HepG2 (cell line): Measurements from ENCODE around the gene C19orf85. TPM values are rescaled to one million over a fixed set of nuclear protein-coding genes. Genes with fewer than 3 reads are reported as not detected.

Experiments used
- ASH2L ChIP-seq: fragments of 300-600, 200-600 bp; sonication (generic); IDR thresholded peaks from 2 replicates; pipeline ENCODE4 v1.7.0; 2017; ENCODE audit warnings: low read depth, mild to moderate bottlenecking, moderate library complexity, mixed read lengths, low read length; ENCODE audit not compliant: insufficient read length
- CHD4 ChIP-seq: fragments of 200-600 bp; sonication (generic); IDR thresholded peaks from 2 replicates; pipeline ENCODE4 v1.7.0; 2017; ENCODE audit warnings: mild to moderate bottlenecking, low read length, borderline replicate concordance
- JDP2 ChIP-seq: sonication (generic); formaldehyde crosslinking; IDR thresholded peaks from 2 replicates; pipeline ENCODE4 v1.8.1; 2022; ENCODE audit warnings: missing genetic modification reagents, borderline replicate concordance
- KLF13 ChIP-seq: sonication (generic); formaldehyde crosslinking; IDR thresholded peaks from 2 replicates; pipeline ENCODE4 v1.4.0; 2020; ENCODE audit warnings: mild to moderate bottlenecking, missing genetic modification reagents
- NFE2L2 ChIP-seq: fragments of 150-350 bp; IDR thresholded peaks from 2 replicates; pipeline ENCODE4 v1.6.1; 2014; ENCODE audit warnings: low read length
- POLR2G ChIP-seq: fragments of 200-400 bp; formaldehyde crosslinking; IDR thresholded peaks from 2 replicates; pipeline ENCODE4 v1.6.1; 2018; ENCODE audit warnings: mild to moderate bottlenecking, low read depth, low read length, moderate library complexity
- RBM22 ChIP-seq: fragments of 200-400 bp; formaldehyde crosslinking; optimal IDR thresholded peaks from 2 replicates; pipeline ENCODE3; 2017; ENCODE audit warnings: mild to moderate bottlenecking, low read length, moderate library complexity
- REL ChIP-seq: sonication (generic); formaldehyde crosslinking; conservative IDR thresholded peaks from 2 replicates; pipeline ENCODE4 v1.8.0; 2022; ENCODE audit warnings: mild to moderate bottlenecking, missing genetic modification reagents, moderate library complexity
- SNAI1 ChIP-seq: sonication (generic); formaldehyde crosslinking; IDR thresholded peaks from 2 replicates; pipeline ENCODE4 v1.5.0; 2020; ENCODE audit warnings: mild to moderate bottlenecking, missing genetic modification reagents, borderline replicate concordance
- TOE1 ChIP-seq: sonication (generic); formaldehyde crosslinking; IDR thresholded peaks from 2 replicates; pipeline ENCODE4 v1.4.0; 2020; ENCODE audit warnings: mild to moderate bottlenecking, missing genetic modification reagents
- ZFYVE20 ChIP-seq: sonication (generic); formaldehyde crosslinking; IDR thresholded peaks from 2 replicates; pipeline ENCODE4 v1.8.0; 2023; ENCODE audit warnings: low read depth, mild to moderate bottlenecking, moderate library complexity, missing genetic modification reagents, borderline replicate concordance
- ZKSCAN1 ChIP-seq: fragments of 150-350 bp; IDR thresholded peaks from 2 replicates; pipeline ENCODE4 v1.6.1; 2014; ENCODE audit warnings: low read length
- ZNF20 ChIP-seq: sonication (generic); formaldehyde crosslinking; IDR thresholded peaks from 2 replicates; pipeline ENCODE4 v1.4.0; 2020; ENCODE audit warnings: mild to moderate bottlenecking, moderate library complexity, missing genetic modification reagents
- ZNF652 ChIP-seq: IDR thresholded peaks from 2 replicates; pipeline ENCODE4 v1.6.1; 2016; ENCODE audit warnings: low read depth, borderline replicate concordance
- ZNF782 ChIP-seq: sonication (generic); formaldehyde crosslinking; IDR thresholded peaks from 2 replicates; pipeline ENCODE4 v1.4.0; 2020; ENCODE audit warnings: missing genetic modification reagents, mild to moderate bottlenecking, borderline replicate concordance
- ZNF790 ChIP-seq: sonication (generic); formaldehyde crosslinking; IDR thresholded peaks from 2 replicates; pipeline ENCODE4 v1.8.0; 2022; ENCODE audit warnings: missing genetic modification reagents, mild to moderate bottlenecking, borderline replicate concordance
- polyA plus RNA-seq, 8 experiments: library from polyadenylated mRNA; depleted of rRNA in 3 of 8; stranded (reverse) in 7 of 8; unstranded in 1 of 8; fragments of >200 nt; fragmentation: Illumina TruSeq in 4 of 8; extraction: Trizol in 4 of 8; gene quantifications; 2 replicates each; pipeline versions ENCODE4 v1.2.1 to v1.2.3, GENCODE V29; 2011 to 2016; ENCODE audit warnings: low read depth in 4 of 8, missing spikeins in 1 of 8, mixed read lengths in 1 of 8; ENCODE audit not compliant: insufficient read depth in 1 of 8
- total RNA-seq, 5 experiments: library from RNA; depleted of rRNA; stranded (reverse); fragments of >200 nt; fragmentation: Illumina TruSeq; extraction: Trizol; gene quantifications; 2 replicates each; pipeline ENCODE4 v1.2.3, GENCODE V29; 2016; ENCODE audit warnings: low read depth in 1 of 5
- TF ChIP-seq, protein P1 (sequence below): sonication (generic); formaldehyde crosslinking; IDR thresholded peaks from 2 replicates; pipeline ENCODE4 v1.9.0; 2021; ENCODE audit warnings: missing genetic modification reagents, mild to moderate bottlenecking, borderline replicate concordance
- TF ChIP-seq, protein P2 (sequence below): sonication (generic); formaldehyde crosslinking; IDR thresholded peaks from 2 replicates; pipeline ENCODE4 v1.8.0; 2022; ENCODE audit warnings: mild to moderate bottlenecking, missing genetic modification reagents, borderline replicate concordance
- TF ChIP-seq, protein P3 (sequence below): sonication (generic); formaldehyde crosslinking; IDR thresholded peaks from 2 replicates; pipeline ENCODE4 v1.4.0; 2020; ENCODE audit warnings: mild to moderate bottlenecking, missing genetic modification reagents
- TF ChIP-seq, protein P4 (sequence below): sonication (generic); formaldehyde crosslinking; IDR thresholded peaks from 2 replicates; pipeline ENCODE4 v1.5.0; 2020; ENCODE audit warnings: missing genetic modification reagents
- TF ChIP-seq, protein P5 (sequence below): sonication (generic); formaldehyde crosslinking; conservative IDR thresholded peaks from 2 replicates; pipeline ENCODE4 v1.8.0; 2022; ENCODE audit warnings: low read depth, missing genetic modification reagents
- TF ChIP-seq, protein P6 (sequence below): sonication (generic); formaldehyde crosslinking; IDR thresholded peaks from 2 replicates; pipeline ENCODE4 v1.8.1; 2023; ENCODE audit warnings: missing genetic modification reagents, mild to moderate bottlenecking, borderline replicate concordance

Gene C19orf85
- total and polyA plus RNA-seq, 2 of the 13 experiments (the other 11 are each of a cell fraction or from before 2014, with no cell fraction given): not detected

DNA sequence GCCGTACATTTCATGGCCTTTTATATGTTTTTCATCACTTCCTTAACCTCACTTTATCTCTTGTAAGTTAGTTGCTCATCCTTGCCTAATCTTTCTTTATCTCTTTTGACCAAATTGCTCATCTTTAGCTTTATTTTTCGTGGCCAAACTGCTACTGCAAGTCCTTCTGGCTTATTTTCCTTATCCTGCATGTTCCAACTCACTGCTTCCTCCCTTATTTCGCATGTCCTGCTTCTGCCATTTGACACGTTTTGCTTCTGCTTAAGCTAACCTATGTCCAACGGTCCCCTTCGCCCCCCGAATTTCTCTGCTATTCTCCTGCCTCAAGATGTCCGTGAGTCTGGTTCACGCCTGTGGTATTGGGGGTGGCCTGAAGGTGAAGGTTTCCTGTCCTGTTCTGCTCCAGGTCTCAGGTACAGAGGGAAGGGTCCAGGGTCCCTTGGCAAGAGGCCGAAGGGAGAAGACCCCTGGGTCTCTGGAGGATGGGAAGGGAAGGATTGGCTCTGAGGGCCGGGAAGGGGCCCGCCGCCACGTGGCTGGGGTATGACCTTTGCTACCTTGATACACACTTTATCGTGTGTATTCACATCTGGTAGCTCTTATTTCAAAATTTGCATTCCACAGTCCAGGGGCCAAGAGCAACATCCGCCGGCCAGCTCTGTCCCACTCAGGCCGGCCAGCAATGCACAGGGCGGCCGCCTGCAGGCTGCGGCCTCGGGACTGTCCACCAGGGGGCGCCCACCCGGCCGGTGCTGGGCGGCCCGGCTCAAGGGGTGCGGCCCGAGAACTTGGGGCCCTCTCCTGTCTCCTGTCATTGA lies 2.9 kb upstream of the C19orf85 start (continued):
- TF ChIP-seq ZFYVE20 (no peak), NFE2L2 (no peak), SNAI1 (CRISPR knock-in tag) (no peak), TOE1 (CRISPR knock-in tag) (no peak), KLF13 (no peak), ZNF782 (CRISPR knock-in tag) (no peak), REL (CRISPR knock-in tag) (no peak), JDP2 (no peak), ASH2L (no peak), ZNF790 (CRISPR knock-in tag) (no peak), ZKSCAN1 (no peak), ZNF652 (CRISPR knock-in tag) (no peak), POLR2G (no peak), ZNF20 (CRISPR knock-in tag) (no peak), CHD4 (no peak), RBM22 (no peak)
- TF ChIP-seq, protein P1, sequence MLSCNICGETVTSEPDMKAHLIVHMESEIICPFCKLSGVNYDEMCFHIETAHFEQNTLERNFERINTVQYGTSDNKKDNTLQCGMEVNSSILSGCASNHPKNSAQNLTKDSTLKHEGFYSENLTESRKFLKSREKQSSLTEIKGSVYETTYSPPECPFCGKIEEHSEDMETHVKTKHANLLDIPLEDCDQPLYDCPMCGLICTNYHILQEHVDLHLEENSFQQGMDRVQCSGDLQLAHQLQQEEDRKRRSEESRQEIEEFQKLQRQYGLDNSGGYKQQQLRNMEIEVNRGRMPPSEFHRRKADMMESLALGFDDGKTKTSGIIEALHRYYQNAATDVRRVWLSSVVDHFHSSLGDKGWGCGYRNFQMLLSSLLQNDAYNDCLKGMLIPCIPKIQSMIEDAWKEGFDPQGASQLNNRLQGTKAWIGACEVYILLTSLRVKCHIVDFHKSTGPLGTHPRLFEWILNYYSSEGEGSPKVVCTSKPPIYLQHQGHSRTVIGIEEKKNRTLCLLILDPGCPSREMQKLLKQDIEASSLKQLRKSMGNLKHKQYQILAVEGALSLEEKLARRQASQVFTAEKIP: no peak
- TF ChIP-seq, protein P2, sequence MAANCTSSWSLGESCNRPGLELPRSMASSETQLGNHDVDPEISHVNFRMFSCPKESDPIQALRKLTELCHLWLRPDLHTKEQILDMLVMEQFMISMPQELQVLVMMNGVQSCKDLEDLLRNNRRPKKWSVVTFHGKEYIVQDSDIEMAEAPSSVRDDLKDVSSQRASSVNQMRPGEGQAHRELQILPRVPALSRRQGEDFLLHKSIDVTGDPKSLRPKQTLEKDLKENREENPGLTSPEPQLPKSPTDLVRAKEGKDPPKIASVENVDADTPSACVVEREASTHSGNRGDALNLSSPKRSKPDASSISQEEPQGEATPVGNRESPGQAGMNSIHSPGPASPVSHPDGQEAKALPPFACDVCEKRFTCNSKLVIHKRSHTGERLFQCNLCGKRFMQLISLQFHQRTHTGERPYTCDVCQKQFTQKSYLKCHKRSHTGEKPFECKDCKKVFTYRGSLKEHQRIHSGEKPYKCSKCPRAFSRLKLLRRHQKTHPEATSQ: no peak
- TF ChIP-seq, protein P3, sequence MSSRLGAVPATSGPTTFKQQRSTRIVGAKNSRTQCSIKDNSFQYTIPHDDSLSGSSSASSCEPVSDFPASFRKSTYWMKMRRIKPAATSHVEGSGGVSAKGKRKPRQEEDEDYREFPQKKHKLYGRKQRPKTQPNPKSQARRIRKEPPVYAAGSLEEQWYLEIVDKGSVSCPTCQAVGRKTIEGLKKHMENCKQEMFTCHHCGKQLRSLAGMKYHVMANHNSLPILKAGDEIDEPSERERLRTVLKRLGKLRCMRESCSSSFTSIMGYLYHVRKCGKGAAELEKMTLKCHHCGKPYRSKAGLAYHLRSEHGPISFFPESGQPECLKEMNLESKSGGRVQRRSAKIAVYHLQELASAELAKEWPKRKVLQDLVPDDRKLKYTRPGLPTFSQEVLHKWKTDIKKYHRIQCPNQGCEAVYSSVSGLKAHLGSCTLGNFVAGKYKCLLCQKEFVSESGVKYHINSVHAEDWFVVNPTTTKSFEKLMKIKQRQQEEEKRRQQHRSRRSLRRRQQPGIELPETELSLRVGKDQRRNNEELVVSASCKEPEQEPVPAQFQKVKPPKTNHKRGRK (CRISPR knock-in tag): no peak
- TF ChIP-seq, protein P4, sequence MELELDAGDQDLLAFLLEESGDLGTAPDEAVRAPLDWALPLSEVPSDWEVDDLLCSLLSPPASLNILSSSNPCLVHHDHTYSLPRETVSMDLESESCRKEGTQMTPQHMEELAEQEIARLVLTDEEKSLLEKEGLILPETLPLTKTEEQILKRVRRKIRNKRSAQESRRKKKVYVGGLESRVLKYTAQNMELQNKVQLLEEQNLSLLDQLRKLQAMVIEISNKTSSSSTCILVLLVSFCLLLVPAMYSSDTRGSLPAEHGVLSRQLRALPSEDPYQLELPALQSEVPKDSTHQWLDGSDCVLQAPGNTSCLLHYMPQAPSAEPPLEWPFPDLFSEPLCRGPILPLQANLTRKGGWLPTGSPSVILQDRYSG (CRISPR knock-in tag): no peak
- TF ChIP-seq, protein P5, sequence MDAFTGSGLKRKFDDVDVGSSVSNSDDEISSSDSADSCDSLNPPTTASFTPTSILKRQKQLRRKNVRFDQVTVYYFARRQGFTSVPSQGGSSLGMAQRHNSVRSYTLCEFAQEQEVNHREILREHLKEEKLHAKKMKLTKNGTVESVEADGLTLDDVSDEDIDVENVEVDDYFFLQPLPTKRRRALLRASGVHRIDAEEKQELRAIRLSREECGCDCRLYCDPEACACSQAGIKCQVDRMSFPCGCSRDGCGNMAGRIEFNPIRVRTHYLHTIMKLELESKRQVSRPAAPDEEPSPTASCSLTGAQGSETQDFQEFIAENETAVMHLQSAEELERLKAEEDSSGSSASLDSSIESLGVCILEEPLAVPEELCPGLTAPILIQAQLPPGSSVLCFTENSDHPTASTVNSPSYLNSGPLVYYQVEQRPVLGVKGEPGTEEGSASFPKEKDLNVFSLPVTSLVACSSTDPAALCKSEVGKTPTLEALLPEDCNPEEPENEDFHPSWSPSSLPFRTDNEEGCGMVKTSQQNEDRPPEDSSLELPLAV (CRISPR knock-in tag): no peak
- TF ChIP-seq, protein P6, sequence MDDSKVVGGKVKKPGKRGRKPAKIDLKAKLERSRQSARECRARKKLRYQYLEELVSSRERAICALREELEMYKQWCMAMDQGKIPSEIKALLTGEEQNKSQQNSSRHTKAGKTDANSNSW (CRISPR knock-in tag): no peak
